Endometrial microvascular endothelial cells (primary cell): ENCODE measurements around the gene DMXL1. TPM values are rescaled to one million over a fixed set of nuclear protein-coding genes. Genes with fewer than 3 reads are reported as not detected.
"Not testable (repeated sequence)": the region's sequence is repeated elsewhere in the genome, so short reads cannot be mapped to it uniquely, and the experiment has no call there.

Experiments
- in situ Hi-C: cut with HindIII; loops from 2 replicates; pipeline ENCODE4 v1.10.0; 2017; ENCODE audit warnings: low sequenced_read_pairs, low pct_unique_long_range_greater_than_20kb; ENCODE audit errors: inconsistent ontology term
- total RNA-seq: library from RNA; depleted of rRNA; stranded (reverse); fragments of >200 nt; gene quantifications from one replicate; pipeline ENCODE4 v1.2.3, GENCODE V29; 2015; ENCODE audit errors: inconsistent ontology term

Gene DMXL1
- total RNA-seq, 1 donor from 2014 or later: 19.8 TPM

DNA sequence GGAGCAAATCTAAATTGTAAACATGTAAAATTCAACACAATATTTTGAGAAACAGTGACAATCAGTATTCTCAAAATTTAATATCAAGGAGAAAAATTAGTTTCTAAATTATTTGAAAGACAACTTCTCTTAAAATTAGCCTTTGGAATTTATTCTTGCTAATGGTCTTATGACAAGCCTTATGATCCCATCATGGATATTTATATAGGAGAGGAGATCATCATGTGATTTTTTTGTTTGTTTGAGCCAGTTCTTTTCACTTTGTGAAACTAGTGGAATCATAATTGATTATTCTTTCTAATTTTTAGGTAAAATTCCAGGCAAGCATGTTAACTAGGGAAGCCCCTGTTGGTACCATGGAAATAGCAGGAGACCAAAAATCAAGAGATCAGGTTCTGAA, 24.7 kb downstream of the DMXL1 start:
- in situ Hi-C loops: no loop called here

DNA sequence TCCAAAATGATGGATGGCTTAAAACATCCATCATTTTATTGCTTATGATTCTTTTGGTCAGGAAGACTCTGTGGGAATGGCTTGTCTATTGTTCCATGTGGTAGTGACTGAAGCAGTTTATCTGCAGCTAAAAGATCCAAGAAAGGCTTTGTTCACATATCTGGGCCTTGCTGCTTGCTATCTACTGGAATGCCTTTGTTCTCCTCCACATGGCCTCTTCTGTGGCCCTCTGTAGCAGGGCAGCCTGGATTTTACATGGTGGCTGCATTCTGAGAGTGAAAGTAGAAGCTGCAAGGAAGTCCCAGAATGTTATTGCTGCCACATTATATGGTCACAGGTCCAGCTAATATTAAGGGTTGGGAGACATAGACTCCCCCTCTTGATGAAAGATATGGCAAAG, 35.1 kb downstream of the DMXL1 start:
- in situ Hi-C loops: no loop called here

DNA sequence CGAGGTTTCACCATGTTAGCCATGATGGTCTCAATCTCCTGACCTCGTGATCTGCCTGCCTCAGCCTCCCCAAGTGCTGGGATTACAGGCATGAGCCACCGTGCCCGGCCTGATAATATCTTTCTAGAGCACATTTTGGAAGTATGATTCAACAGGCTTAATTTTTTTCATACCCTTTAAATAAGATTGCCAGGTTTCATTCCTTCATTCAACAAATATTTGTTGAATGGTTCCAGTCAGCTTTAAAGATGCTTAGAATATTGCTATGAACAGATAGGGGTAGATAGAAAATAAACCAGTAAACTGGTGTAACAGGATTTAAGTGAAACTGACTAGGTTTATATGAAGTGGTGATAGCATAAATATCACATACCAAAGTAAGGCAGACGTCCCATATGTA, 41.3 kb downstream of the DMXL1 start:
- in situ Hi-C loops: no loop called here

- in situ Hi-C loops: no loop called here
Measured at GRCh38 chr5:119117237-119117636, 46.4 kb downstream of the DMXL1 start.

- in situ Hi-C loops: no loop called here
Measured at GRCh38 chr5:119118000-119118399, 47.1 kb downstream of the DMXL1 start.

DNA sequence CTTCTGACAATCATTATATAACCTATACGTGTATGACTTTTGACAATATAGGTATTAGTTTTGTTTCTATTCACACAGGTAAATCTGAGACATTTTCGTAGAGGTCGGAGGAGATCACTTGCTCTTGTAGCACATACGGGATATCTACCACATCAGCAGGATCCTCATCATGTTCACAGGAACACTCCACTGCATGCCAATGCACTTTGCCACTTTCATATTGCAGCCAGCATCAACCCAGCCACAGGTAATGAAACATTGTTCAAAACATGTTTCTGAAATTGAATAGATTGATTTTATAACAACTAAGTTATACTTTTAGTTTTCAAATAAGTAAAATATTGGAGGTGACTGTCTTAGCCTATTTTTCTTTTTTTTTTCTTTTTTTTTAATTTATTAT, 50.0 kb downstream of the DMXL1 start:
- in situ Hi-C loops: no loop called here

GRCh38 chr5:119122474-119122873, 51.6 kb downstream of the DMXL1 start:
- in situ Hi-C loops: not testable (repeated sequence)

GRCh38 chr5:119123280-119123679, 52.4 kb downstream of the DMXL1 start:
- in situ Hi-C loops: no loop called here

GRCh38 chr5:119129770-119130169, 58.9 kb downstream of the DMXL1 start:
- in situ Hi-C loops: no loop called here

- in situ Hi-C loops: no loop called here
Measured at GRCh38 chr5:119131530-119132304, 60.8 kb downstream of the DMXL1 start.

- in situ Hi-C loops: not testable (repeated sequence)
Measured at GRCh38 chr5:119135743-119136142, 64.9 kb downstream of the DMXL1 start.

GRCh38 chr5:119136666-119137318, 65.9 kb downstream of the DMXL1 start:
- in situ Hi-C loops: no loop called here

DNA sequence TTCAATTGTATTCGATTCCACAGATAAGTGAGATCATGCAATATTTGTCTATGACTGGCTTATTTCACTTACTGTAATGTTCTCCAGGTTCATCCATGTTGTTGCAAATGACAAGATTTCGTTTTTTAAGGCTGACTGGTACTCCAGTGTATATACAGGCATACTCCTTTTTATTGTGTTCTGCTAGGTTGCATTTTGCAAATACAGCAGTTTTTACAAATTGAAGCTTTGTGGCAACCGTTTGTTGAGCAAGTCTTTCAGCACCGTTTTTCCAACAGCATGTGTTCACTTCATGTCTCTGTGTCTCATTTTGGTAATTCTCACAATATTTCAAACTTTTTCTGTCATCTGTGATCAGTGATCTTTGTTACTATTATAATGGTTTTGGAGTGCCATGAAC, 82.7 kb downstream of the DMXL1 start:
- in situ Hi-C loops: no loop called here

DNA sequence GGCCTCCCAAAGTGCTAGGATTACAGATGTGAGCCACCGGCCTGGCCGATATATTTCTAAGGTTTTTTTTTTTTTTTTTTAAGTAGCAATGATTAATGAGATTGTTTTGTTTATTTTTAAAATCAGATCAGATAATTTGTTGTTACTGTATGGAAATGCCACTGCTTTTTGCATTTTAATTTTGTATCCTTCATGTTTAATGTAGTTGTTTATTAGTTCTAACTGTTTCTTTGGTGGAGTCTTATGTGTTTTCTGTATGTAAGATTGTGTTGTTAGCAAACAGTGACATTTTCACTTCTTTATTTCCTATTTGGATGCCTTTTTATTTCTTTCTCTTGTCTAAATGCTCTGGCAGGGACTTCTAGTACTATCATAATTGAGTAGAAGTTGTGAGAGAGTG, 87.3 kb downstream of the DMXL1 start:
- in situ Hi-C loops: no loop called here

DNA sequence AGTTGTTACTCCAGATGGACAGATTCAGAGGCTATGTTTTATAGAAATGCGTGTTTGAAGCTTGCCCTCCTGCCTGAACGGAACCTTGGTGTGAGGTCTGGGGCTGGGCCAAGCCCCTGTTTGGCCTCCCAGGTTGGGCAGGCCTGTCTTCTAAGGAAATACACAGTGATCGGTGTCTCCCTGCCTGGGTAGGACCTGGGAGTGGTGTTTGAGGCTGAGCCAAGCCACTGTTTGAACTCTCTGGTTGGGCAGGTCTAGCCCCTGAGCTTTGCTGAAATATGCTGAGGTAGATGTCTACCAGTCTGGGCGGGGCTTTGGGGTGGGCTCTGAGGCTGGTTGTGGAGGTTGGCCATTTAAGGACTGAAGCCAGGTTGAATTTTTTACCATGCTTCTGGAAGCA, 90.5 kb downstream of the DMXL1 start:
- in situ Hi-C loops: no loop called here

DNA sequence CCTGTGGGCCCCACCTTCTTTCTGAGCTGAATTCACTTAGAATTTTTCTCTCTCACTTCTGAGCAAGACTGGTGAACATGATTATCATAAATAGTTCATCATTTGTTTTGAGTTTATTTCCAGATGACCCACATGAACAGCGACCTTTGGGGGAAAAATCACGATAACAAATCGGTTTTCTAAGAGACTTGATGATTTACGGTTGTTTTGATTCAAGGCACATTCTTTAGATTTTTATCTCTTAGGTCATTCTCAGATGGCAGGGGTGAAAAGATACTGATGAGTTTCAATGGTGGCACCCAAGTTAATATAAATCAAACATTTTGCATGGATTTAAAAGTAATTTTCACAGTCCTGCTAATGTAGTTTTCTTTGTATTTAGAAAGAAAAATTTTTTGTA, 95.1 kb downstream of the DMXL1 start:
- in situ Hi-C loops: no loop called here

- in situ Hi-C loops: no loop called here
Measured at GRCh38 chr5:119168401-119168800, 97.5 kb downstream of the DMXL1 start.

- in situ Hi-C loops: no loop called here
Measured at GRCh38 chr5:119171686-119172085, 100.8 kb downstream of the DMXL1 start.

DNA sequence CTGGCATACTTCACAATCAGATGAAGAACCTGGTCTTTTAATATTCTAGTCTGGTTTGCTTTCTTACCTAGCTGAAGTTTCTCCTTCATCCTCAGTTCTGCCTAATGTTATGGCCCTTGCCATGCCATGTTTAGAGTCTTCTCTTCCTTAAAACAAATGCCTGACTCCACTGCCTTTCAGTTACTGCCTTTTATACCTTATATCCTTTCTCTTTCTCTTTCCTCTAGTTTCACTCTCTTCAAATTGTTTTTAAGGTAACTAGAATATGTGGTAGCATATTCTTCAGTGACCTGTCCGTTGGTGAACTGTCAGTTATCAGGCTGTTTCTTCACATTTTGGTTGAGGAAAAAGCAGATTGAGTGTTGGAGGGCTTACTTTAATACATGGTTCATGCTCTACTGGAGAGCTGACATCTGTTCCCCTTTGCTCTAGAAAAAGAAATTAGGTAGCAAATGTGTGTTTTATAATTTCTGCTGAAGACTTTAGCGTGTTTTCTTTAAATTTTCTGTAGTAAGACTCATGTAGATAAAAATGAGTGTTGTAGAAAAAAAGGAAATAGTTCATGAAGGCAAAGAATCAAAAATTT, 103.8 kb downstream of the DMXL1 start:
- in situ Hi-C loops: no loop called here

- in situ Hi-C loops: no loop called here
Measured at GRCh38 chr5:119176785-119177184, 105.9 kb downstream of the DMXL1 start.
